GM21367 (cell line): ENCODE data around the gene SORD.
A peak's percentile ranks its signal among the peaks of the same experiment; 100 is the strongest.
"Not testable (repeated sequence)": the region's sequence is repeated elsewhere in the genome, so short reads cannot be mapped to it uniquely, and the experiment has no call there.

Experiments
- ATAC-seq: cut with Tn5 transposase; IDR thresholded peaks from one replicate; pipeline ENCODE4 v1.9.1; 2021; ENCODE audit not compliant: unreplicated experiment

Gene SORD

DNA sequence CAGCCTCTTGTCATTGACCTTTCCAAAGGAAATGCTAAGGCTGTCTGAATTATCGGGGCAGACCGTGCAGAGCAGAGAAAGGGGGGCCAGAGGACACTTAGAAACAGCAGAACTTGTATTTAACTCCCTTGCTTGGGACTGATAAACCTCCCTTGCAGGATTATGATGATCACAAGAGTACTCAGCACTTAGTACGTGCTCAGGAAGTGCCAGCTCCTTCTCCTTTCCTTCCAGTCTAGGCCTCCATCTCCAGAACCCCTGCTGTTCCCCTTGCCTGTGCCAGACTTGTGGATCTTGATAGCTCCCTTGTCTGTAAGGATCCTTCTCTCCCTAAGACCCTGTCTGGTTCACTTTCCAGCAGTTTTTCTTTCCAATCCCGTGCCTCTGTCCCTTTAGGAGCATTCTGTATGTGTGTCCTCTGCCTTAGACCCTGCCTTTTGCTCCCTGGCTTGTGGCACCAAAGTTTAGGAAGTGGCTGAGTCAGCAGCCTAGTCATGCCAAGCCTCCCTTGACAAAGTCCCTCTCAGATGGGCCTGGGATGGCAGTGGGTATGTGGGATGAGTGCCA, 747 bp downstream of the SORD start:
- no peak for ATAC-seq

DNA sequence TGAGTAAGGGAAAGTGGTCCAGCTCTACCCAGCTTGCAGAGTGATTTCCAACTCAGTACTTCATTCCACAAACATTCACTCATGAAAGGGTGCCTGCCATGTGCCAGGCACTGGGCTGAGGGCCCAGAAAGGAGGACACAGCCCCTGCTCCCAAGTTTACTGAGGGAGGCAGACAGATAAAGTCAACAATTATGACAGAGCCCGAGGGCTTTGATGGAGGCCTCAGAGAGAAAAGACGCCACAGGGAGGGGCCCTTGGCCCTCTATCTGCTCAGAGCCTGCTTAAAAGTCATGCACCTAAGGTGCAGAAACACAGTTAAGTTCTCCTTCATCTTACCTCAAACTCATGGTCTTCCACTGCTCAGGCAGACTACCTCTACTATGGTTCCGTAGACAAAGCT, 1.7 kb downstream of the SORD start:
- not testable (repeated sequence) for ATAC-seq

DNA sequence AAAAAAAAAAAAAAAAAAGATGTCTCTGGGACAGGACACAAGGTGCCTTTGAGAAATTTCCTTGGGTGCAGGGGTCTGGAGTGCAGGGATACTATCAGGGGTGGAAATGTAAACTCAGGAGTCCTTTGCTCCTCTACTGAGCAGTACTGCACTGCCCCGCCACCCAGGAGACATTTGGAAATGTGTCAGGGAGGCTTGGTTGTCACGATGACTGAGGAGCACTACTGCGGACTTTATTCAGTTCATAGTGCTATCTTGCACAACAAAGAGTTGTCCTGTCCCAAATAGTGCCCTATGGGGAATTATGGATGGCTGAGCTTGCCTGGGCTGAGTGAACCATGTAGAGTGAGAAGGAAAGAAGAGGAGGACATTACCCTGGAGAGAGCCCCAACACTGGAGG, 2.6 kb downstream of the SORD start:
- ATAC-seq, result not testable (repeated sequence)

DNA sequence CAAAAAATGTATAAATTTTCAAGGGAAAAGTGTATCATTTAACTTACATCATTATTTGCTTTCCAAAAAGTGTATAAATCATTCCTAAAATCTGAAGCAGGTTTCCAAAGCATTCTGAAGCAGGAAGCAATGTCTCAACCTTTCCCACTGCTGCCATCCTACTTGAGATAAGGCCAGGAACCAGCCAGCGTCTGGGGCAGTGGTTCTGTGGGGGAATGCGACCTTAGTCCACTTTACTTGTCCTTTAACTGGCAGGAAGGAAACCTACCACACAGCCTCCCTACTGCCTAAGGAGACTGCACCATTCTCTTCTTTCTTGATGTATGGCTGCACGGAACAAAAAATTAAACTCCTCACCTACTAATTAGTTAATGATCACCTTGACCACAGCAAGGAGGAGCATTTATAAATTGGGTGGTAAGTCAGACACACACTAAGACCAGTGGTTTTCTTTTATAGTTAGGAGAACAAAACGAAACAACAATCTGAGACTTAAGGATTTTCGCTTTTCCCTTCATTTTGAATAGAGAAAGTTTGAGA, 3.7 kb downstream of the SORD start:
- no peak for ATAC-seq

- ATAC-seq, result no peak
These were observed 4.2 kb downstream of the SORD start for GRCh38 chr15:45027220-45027619.

DNA sequence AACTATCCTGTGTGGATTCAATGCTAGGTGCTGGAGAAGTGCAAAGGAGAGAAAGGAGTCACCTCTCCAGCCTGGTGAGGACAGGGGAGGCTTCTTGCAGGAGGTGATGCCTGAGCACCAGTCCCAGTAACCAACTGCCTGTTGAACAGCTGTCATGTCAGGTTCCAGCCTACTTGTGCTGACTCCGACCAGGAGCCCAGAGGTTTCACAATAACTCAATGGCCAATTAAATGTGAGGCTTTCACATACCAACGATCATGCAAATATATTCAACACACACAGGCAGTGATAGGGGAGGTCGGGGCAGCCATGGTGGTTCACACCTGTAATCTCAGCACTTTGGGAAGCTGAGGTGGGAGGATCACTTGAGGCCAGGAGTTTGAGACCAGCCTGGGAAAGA, 7.7 kb downstream of the SORD start:
- no peak for ATAC-seq

- ATAC-seq, result not testable (repeated sequence)
These were observed 8.6 kb downstream of the SORD start for GRCh38 chr15:45031522-45032028.

DNA sequence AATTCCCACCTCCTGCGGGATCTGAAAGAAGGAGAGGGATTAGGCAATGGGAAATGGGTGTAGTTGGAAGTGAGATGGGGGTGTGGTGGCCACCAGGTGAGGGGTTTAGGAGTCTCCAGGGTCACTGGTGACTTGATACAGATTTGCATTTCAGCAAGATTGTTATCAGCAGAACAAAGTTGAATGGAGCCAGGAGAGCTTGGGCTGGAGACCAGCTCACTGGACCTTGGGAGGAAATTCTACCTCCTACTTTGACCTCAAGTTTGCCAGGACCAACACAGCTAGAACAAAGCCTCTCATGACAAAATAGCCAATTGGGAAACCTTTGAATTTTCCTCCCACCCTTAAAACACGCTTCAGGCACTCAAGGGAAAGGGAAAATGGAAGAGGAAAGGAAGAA, 9.5 kb downstream of the SORD start:
- ATAC-seq, result not testable (repeated sequence)

DNA sequence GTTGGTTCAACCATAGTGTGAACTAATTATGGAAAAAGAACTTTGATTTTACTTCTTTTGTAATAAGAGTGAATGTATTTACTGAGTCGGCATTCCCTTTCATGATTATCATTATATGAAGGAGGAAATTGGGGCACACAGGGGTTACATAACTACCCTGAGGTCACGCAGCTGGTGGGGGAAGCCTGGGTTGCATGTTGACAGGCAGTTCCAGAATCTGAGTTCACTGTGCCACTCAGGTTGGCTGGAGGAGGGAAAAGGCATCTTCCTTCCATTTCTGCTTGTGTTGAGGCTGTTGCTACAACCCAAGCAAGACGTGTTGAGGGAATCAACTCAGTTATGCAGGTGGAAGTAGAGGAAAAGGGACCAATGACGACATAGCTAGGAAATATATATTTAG, 11.1 kb downstream of the SORD start:
- not testable (repeated sequence) for ATAC-seq

DNA sequence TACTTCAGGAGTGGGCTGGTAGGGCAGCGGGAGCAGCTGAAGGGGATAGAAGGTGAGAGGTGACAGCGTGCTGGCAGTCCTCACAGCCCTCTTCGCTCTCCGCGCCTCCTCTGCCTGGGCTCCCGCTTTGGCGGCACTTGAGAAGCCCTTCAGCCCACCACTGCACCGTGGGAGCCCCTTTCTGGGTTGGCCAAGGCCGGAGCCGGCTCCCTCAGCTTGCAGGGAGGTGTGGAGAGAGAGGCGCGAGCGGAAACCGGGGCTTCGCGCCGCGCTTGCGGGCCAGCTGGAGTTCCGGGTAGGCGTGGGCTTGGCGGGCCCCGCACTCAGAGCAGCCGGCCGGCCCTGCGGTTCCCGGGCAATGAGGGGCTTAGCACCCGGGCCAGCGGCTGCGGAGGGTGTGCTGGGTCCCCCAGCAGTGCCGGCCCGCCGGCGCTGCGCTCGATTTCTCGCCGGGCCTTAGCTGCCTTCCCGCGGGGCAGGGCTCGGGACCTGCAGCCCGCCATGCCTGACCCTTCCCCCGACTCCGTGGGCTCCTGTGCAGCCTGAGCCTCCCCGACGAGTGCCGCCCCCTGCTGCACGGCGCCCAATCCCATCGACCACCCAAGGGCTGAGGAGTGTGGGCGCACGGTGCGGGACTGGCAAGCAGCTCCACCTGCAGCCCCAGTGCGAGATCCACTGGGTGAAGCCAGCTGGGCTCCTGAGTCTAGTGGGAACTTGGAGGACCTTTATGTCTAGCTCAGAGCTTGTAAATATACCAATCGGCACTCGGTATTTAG, 11.8 kb downstream of the SORD start:
- ATAC-seq, result not testable (repeated sequence)

GRCh38 chr15:45036812-45037781, 14.1 kb downstream of the SORD start:
- peak; percentile 70 for ATAC-seq

DNA sequence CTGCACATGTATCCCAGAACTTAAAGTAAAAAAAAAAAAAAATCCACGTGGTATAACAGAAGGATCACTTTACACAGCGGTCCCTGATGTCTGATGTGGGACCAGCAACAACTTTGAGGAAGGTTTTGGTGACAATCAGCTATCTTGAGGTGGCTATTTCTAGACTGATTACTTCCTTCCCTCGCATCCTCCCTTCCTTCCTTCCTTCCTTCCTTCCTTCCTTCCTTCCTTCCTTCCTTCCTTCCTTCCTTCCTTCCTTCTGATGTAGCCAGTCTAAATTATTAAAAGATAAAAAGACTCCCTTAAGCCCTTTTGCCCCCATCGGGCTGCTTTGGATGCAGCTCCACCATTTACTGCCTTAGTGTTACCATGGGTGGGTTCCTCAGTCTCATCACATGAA, 14.9 kb downstream of the SORD start:
- no peak for ATAC-seq

DNA sequence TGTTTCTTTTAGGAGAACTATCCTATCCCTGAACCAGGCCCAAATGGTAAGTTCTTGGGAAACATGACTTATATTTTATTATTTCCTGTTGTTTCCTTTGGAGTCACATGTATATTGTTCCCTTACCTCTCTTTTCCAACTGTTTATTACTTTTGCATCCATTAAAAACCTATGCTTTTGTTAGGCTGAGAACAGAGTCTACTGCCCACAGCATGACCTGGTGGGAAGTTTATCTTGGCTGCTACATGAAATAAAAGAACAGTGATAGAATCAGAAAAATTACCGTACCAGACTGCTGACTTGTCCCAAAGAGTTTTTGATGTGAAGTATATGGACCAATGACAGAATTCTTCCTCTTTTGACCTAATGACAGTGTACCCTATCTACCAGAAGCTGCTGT, 17.4 kb downstream of the SORD start:
- not testable (repeated sequence) for ATAC-seq

DNA sequence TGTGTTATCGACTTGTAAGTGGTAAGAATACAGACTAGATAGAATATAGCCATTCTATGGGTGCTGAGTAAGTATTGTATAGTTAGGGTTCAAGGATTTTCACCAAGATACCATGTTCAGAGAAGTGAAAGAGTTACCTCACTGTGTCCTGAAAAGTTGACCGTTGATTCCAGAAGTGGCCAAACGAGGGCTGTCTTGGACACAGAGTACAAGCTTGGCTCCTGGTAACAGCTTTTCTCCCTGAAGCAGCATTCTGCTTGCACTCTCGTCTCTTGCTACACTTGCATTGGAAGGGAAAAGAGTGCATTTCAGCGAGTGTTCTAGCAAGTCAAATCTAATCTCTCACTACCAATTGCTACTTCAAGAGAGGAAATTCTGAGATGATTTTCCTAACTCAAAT, 18.5 kb downstream of the SORD start:
- not testable (repeated sequence) for ATAC-seq

GRCh38 chr15:45042859-45043258, 19.9 kb downstream of the SORD start:
- not testable (repeated sequence) for ATAC-seq

DNA sequence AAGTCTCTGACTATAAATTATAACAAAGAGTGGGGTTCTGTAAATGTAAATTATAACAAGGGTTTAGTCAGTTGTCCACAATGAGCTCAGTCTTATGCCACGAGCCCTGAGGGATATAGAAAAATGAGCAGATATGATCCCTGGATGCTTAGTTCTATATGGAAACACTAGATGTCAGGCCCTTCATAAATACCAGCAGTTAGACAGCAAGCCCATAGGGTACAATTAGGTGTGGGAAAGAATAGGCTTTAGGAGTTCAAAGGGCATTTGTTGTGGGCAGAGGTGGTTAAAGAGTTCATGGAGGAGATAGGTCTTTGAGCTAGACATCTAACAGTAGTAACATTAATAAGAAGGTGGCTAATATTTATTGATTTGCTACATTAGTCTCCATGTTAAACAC, 21.3 kb downstream of the SORD start:
- not testable (repeated sequence) for ATAC-seq

GRCh38 chr15:45048449-45048793, 25.4 kb downstream of the SORD start:
- ATAC-seq, result not testable (repeated sequence)

- no peak for ATAC-seq
These were observed 26.0 kb downstream of the SORD start for GRCh38 chr15:45048794-45049631.

GRCh38 chr15:45050587-45050986, 27.6 kb downstream of the SORD start:
- ATAC-seq, result no peak

- ATAC-seq, result not testable (repeated sequence)
These were observed 29.7 kb downstream of the SORD start for GRCh38 chr15:45052676-45053075.
